Skeletal muscle satellite cell (primary cell): Measurements from ENCODE around the gene TNFSF13. TPM values are rescaled to one million over a fixed set of nuclear protein-coding genes. Genes with fewer than 3 reads are reported as not detected.
A peak's percentile ranks its signal among the peaks of the same experiment; 100 is the strongest.

Experiments used
- H3K27me3 ChIP-seq: 2 replicates; pipeline ENCODE4 v1.7.0; 2013; ENCODE audit warnings: low read length; ENCODE audit not compliant: control insufficient read depth, insufficient read depth
- H3K36me3 ChIP-seq: 2 replicates; pipeline ENCODE4 v1.7.0; 2013; ENCODE audit warnings: mild to moderate bottlenecking, control low read depth, low read length; ENCODE audit not compliant: insufficient read depth
- H3K4me1 ChIP-seq: 2 replicates; pipeline ENCODE4 v1.7.0; 2013; ENCODE audit warnings: low read length; ENCODE audit not compliant: control insufficient read depth, insufficient read depth
- H3K4me2 ChIP-seq: 2 replicates; pipeline ENCODE4 v1.7.0; 2013; ENCODE audit warnings: mild to moderate bottlenecking, low read length
- H3K4me3 ChIP-seq: 2 replicates; pipeline ENCODE4 v1.7.0; 2013; ENCODE audit warnings: low read length
- H3K9ac ChIP-seq: 2 replicates; pipeline ENCODE4 v1.7.0; 2013; ENCODE audit warnings: mild to moderate bottlenecking, low read depth, low read length, moderate library complexity
- H3K9me3 ChIP-seq: replicated peaks from 2 replicates; pipeline ENCODE4 v1.7.0; 2013; ENCODE audit warnings: mild to moderate bottlenecking, control low read depth, low read length
- total RNA-seq: library from RNA; depleted of rRNA; stranded (reverse); fragments of >200 nt; gene quantifications from 2 replicates; pipeline ENCODE4 v1.2.3, GENCODE V29; 2012; rRNA removed

The TNFSF13 gene, protein sequence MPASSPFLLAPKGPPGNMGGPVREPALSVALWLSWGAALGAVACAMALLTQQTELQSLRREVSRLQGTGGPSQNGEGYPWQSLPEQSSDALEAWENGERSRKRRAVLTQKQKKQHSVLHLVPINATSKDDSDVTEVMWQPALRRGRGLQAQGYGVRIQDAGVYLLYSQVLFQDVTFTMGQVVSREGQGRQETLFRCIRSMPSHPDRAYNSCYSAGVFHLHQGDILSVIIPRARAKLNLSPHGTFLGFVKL
- 0.51 and 0.66 TPM in 2 replicates for total RNA-seq

DNA sequence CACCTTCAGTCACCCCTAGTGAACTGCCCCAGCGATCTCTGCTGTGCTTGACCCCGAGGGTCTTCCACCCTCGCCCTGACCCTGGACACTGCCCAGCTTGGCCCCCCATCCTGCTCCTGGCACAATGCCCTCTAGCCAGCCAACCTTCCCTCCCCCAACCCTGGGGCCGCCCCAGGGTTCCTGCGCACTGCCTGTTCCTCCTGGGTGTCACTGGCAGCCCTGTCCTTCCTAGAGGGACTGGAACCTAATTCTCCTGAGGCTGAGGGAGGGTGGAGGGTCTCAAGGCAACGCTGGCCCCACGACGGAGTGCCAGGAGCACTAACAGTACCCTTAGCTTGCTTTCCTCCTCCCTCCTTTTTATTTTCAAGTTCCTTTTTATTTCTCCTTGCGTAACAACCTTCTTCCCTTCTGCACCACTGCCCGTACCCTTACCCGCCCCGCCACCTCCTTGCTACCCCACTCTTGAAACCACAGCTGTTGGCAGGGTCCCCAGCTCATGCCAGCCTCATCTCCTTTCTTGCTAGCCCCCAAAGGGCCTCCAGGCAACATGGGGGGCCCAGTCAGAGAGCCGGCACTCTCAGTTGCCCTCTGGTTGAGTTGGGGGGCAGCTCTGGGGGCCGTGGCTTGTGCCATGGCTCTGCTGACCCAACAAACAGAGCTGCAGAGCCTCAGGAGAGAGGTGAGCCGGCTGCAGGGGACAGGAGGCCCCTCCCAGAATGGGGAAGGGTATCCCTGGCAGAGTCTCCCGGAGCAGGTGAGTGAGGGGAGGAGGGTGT, at the start of gene TNFSF13:
TSS of gene TNFSF13 (plus strand) at position 207 of the 776 bp plus-strand sequence. CDS start at position 497, 290 bp downstream.
- Histone ChIP-seq H3K9ac (peak within 1 kb of the TSS; percentile 73), H3K36me3 (peaks cover under 1% of the 10 kb centered on the region), H3K27me3 (no peaks in the 10 kb centered on the region), H3K9me3 (no peaks in the 10 kb centered on the region), H3K4me2 (peak within 1 kb of the TSS; percentile 72), H3K4me3 (peak within 1 kb of the TSS; percentile 39), H3K4me1 (peaks cover 33% of the 10 kb centered on the region)

DNA sequence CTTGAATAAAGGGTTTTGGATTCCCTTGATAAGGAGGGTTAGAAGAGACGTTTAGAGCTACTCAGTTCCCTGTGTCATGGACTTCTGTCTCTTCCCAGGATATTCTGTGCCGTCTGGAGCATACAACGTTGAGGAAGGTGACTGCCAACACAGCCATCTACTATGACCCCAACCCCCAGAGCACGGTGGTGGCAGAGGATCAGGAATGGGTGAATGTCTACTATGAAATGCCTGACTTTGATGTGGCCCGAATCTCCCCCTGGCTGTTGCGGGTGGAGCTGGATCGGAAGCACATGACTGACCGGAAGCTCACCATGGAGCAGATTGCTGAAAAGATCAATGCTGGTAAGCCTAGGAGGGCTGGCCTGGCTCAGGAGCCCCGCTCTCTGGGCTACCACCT, 49.7 kb upstream of the TNFSF13 start:
- no peak overlapping the region for H3K4me2 ChIP-seq
- H3K4me1 ChIP-seq, result no peaks in the 10 kb centered on the region
- H3K27me3 ChIP-seq, result no peaks in the 10 kb centered on the region
- peaks cover 90% of the 10 kb centered on the region for H3K36me3 ChIP-seq
- H3K4me3 ChIP-seq, result no peak overlapping the region
- H3K9ac ChIP-seq, result no peak overlapping the region
- no peaks in the 10 kb centered on the region for H3K9me3 ChIP-seq

- no peaks in the 10 kb centered on the region for H3K4me1 ChIP-seq
- no peak overlapping the region for H3K9ac ChIP-seq
- H3K9me3 ChIP-seq, result no peaks in the 10 kb centered on the region
- H3K36me3 ChIP-seq, result peaks cover 88% of the 10 kb centered on the region
- no peak overlapping the region for H3K4me2 ChIP-seq
- H3K4me3 ChIP-seq, result no peak overlapping the region
- H3K27me3 ChIP-seq, result no peaks in the 10 kb centered on the region
Observed at GRCh38 chr17:7509937-7510336, 48.6 kb upstream of the TNFSF13 start.

DNA sequence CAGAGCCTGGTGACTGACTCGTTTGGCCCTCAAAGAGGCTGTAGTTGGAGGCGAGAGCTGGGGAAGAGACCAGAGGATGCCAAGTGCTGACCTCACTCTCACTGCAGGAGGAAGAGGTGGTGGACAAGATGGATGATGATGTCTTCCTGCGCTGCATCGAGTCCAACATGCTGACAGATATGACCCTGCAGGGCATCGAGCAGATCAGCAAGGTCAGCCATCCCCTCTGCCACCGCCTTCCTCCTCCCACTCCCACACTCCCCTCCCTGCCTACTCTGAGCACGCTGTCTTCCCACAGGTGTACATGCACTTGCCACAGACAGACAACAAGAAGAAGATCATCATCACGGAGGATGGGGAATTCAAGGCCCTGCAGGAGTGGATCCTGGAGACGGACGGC, 47.4 kb upstream of the TNFSF13 start:
- Histone ChIP-seq H3K4me2 (no peak overlapping the region), H3K36me3 (peaks cover 85% of the 10 kb centered on the region), H3K4me1 (no peaks in the 10 kb centered on the region), H3K9ac (no peak overlapping the region), H3K4me3 (no peak overlapping the region), H3K27me3 (no peaks in the 10 kb centered on the region), H3K9me3 (no peaks in the 10 kb centered on the region)

DNA sequence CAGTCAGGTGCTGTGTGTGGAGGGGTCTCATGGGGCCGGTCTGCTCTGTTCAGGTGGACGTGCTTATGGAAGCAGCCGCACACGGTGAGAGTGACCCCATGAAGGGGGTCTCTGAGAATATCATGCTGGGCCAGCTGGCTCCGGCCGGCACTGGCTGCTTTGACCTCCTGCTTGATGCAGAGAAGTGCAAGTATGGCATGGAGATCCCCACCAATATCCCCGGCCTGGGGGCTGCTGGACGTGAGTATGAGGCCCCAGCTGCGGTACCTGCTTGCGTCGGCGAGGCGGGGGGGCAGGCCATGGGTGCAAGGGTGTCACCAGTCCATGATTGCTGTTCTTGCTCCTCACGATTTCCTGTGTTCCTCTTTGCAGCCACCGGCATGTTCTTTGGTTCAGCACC, 46.4 kb upstream of the TNFSF13 start:
- Histone ChIP-seq H3K4me2 (no peak overlapping the region), H3K36me3 (peaks cover 79% of the 10 kb centered on the region), H3K9me3 (no peaks in the 10 kb centered on the region), H3K27me3 (no peaks in the 10 kb centered on the region), H3K9ac (no peak overlapping the region), H3K4me1 (no peaks in the 10 kb centered on the region), H3K4me3 (no peak overlapping the region)

- Histone ChIP-seq H3K9ac (no peak overlapping the region), H3K4me3 (no peak overlapping the region), H3K9me3 (no peaks in the 10 kb centered on the region), H3K36me3 (peaks cover 72% of the 10 kb centered on the region), H3K27me3 (no peaks in the 10 kb centered on the region), H3K4me2 (no peak overlapping the region), H3K4me1 (no peaks in the 10 kb centered on the region)
Observed at GRCh38 chr17:7512824-7513540, 45.6 kb upstream of the TNFSF13 start.

- Histone ChIP-seq H3K36me3 (peaks cover 62% of the 10 kb centered on the region), H3K9me3 (no peaks in the 10 kb centered on the region), H3K9ac (no peak overlapping the region), H3K27me3 (no peaks in the 10 kb centered on the region), H3K4me2 (no peak overlapping the region), H3K4me1 (no peaks in the 10 kb centered on the region), H3K4me3 (no peak overlapping the region)
Observed at GRCh38 chr17:7513850-7514419, 44.6 kb upstream of the TNFSF13 start.

- H3K4me1 ChIP-seq, result no peaks in the 10 kb centered on the region
- no peaks in the 10 kb centered on the region for H3K27me3 ChIP-seq
- no peak overlapping the region for H3K4me2 ChIP-seq
- no peak overlapping the region for H3K9ac ChIP-seq
- H3K36me3 ChIP-seq, result peaks cover 44% of the 10 kb centered on the region
- no peaks in the 10 kb centered on the region for H3K9me3 ChIP-seq
- no peak overlapping the region for H3K4me3 ChIP-seq
Observed at GRCh38 chr17:7515911-7516610, 42.5 kb upstream of the TNFSF13 start.

DNA sequence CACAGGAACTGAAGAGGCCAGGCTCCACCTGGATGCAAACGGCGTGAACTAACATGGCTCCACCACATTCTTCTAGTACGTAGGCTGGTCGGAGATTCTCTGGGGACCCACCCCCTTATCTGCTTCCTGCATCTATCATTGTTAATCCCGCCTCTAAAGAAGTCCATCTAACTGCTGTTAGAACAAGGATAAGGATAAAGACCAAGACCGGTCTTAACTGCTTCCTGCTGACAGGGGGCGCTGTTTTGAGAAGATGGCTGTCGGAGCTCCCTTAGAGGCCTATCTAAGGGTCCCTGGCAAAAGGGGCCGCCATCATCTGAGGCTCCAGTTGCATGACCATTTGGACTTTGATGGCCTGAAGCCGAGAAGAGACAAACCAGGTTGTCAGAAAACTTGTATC, 35.5 kb upstream of the TNFSF13 start:
- Histone ChIP-seq H3K4me1 (no peaks in the 10 kb centered on the region), H3K36me3 (no peaks in the 10 kb centered on the region), H3K4me2 (no peak overlapping the region), H3K4me3 (no peak overlapping the region), H3K9ac (no peak overlapping the region), H3K27me3 (no peaks in the 10 kb centered on the region), H3K9me3 (no peaks in the 10 kb centered on the region)

- Histone ChIP-seq H3K4me1 (no peaks in the 10 kb centered on the region), H3K27me3 (no peaks in the 10 kb centered on the region), H3K4me3 (no peak overlapping the region), H3K9me3 (no peaks in the 10 kb centered on the region), H3K4me2 (no peak overlapping the region), H3K36me3 (no peaks in the 10 kb centered on the region), H3K9ac (no peak overlapping the region)
Observed at GRCh38 chr17:7528842-7529241, 29.7 kb upstream of the TNFSF13 start.
